GM12892 (cell line): ENCODE measurements around the gene FUS.

Source experiments
- POLR2A ChIP-seq: IDR thresholded peaks from 2 replicates; pipeline ENCODE4 v1.6.1; 2011; ENCODE audit warnings: low read depth, low read length, control low read depth
- POLR2AphosphoS5 ChIP-seq: IDR thresholded peaks from 2 replicates; pipeline ENCODE4 v1.6.1; 2011; ENCODE audit warnings: low read depth, low read length, control low read depth
- TAF1 ChIP-seq: IDR thresholded peaks from 2 replicates; pipeline ENCODE4 v1.6.1; 2011; ENCODE audit warnings: low read depth, mild to moderate bottlenecking, control low read depth, low read length, borderline replicate concordance

- TF ChIP-seq POLR2AphosphoS5 (no peak), POLR2A (no peak), TAF1 (no peak)
Observed at GRCh38 chr16:31184888-31185287, 4.9 kb downstream of the FUS start.
